HG03571 (cell line): Measurements from ENCODE around the gene SMAD1.
"Not testable (repeated sequence)": the region's sequence is repeated elsewhere in the genome, so short reads cannot be mapped to it uniquely, and the experiment has no call there.

ENCODE experiments used
- ATAC-seq: cut with Tn5 transposase; IDR thresholded peaks from one replicate; pipeline ENCODE4 v1.9.1; 2021; ENCODE audit not compliant: unreplicated experiment

Gene SMAD1

DNA sequence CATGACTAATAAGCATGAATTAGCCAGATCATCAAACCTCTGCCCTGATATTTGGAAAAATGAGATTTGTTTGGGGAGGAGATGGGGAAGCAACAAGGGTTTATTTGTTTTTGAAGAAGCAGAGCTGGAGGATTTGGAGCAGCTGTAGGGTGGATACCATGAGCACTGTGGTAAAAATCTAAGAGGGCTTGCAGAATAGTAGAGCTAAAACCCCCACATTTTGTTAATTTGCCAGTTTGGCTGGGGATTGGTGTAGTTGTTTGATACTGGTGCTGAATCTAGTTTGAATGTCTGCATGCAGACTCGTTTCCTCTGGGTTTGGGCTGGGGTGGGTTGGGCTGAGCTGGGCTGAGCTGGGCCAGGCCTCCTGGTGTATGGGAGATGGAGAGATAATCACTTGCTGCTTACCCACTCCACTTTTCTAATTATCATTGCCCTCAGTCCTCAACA, 43.7 kb downstream of the SMAD1 start:
- ATAC-seq: no peak

DNA sequence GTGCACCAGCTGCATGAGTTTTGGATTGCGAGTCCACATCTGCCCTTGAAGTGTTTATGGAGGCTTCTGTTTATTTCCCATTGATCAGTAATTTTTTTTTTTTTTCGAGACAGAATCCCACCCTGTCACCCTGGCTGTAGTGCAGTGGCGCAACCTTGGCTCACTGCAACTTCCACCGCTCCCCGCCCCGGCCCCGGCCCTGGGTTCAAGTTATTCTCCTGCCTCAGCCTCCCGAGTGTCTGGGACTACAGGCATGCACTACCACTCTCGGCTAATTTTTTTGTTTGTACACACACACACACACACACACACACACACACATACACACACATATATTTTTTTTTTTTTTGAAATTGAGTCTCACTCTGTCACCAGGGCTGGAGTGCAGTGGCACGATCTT, 46.1 kb downstream of the SMAD1 start:
- ATAC-seq: no peak

DNA sequence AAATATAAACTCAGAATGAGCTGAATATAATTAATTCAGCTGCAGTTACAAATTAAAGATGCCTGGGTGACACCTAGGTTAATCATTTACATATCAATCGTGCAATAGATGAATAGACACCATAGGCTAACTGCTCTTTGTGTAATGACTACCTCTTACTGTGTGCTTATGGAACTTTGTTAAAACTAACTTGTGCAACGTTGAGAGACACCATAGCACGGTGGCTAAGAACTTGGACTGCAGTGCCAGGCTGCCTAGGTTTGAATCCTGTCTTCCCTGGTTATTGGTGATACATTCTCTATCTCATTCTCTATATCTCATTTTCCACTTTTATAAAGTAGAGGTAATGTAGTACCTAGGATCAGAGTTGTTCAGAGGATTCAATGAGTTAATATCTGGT, 46.9 kb downstream of the SMAD1 start:
- ATAC-seq: no peak

DNA sequence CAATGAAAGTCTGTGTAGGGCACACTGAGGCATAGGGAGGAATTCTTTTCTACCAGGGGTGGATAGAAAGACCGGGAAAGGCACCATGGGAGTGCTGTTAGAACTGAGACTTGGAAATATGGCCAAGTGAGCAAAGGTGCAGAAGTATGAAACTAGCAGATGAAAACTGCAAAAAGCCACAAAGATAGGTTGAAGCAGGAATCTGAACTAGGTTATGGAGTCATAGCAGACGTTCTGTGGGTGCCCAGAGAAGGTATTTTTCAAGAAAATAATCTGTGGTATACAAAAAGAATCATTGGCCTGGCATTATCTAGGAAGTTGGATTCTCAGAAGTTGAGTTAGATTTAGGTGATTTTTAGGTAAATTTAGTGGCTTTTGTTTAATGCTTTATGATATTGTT, 48.5 kb downstream of the SMAD1 start:
- ATAC-seq: no peak

DNA sequence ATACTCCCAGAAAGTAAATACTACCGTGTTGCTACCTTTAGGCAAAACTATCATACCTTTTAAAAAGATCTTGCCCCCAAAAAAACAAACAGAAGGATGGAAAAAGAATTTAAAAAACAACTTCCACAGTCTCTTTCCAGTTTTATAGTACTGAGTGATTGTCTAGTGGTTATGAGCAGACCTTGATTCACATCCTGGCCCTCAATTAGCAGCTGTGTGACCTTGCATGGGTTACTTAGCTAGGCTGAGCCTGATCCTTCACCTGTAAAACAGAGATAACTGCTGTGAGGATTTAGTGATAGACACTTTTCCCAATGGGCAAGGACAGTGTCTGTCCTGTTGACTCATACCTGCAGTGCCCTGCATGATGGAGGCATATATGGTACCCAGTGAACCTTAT, 49.0 kb downstream of the SMAD1 start:
- no peak for ATAC-seq

DNA sequence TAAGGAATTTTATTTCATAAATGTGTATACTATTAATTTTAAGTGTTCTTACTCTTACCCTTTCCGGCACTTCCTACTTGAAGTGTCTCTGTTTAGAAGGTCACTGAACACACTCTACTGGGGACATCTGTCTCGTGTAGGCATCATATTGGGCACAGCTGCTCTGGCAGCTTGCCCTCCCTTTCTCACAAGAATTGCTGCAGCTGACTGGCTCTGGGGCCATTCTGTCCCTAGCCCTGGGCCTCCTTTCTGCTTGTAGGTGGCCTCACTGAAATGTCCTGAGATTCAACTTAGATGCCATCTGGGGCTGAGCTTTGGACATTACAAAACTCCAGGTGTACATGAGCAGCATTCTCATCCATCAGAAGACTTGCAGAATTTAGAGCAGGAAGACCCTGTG, 49.6 kb downstream of the SMAD1 start:
- ATAC-seq: no peak

DNA sequence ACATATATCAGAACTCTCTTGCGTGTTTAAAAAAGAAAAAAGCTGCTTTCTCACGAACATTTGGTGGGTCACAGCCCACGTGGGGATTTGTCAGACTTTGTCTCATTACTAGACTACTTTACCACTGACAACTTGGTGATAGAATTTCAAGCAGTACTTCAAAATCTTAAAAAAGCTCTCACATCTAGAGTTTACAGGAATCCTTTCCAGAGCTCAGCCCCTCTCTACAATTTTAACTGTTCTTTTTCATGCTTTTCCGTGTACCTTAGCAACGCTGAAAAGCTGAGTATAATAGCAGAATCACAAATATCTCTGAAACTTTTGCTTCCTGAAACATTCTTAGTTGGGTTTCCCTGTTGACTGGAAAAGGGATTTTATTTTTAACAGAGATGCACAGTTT, 50.2 kb downstream of the SMAD1 start:
- no peak for ATAC-seq

DNA sequence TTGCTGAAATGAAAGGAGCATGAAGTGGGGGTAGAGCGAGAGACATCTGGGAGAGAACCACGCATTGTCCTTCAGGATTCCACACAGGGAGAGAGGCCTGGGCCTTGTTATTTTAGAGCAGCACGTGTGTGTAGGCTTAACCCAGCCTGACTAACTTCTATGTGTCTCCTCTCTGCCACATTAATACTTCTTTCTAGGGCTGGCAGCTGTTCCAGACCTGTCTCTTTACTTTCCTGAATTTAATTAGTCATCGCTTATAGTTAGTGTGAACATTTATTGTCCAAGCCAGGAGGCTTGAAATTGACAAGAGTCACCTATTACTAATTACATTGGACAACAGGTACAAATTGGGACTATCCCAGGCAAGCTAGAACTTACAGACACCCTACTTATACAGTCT, 51.3 kb downstream of the SMAD1 start:
- no peak for ATAC-seq

DNA sequence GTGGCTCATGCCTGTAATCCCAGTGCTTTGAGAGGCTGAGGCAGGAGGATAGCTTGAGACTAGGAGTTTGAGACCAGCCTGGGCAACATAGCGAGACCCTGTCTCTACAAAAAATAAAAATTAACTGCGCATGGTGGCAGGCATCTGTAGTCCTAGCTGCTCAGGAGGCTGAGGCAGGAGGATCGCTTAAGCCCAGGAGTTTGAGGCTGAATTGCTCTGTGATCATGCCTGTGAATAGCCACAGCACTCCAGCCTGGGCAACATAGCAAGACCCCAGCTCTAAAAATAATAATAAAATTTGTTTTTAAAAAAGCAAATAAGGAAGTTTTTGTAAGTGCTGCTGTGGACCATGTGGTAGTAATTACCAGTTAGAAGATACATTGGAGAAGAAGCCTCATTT, 51.8 kb downstream of the SMAD1 start:
- not testable (repeated sequence) for ATAC-seq

DNA sequence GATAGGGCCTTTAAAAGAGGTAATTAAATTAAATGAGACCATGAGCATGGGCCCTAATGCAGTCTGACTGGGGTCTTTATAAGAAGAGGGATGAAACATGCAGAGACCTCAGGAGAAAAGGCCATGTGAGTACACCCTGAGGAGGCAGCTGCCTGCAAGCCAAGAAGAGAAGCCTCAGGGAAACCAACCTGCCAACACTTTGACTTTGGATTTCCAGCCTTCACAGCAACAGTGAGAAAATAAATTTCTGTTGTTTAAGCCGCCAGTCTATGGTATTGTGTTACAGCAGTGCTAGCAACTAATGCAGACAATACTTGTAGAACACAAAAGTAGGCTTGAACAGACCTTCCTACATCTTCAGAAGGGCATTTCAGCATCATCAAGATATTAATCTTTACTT, 52.3 kb downstream of the SMAD1 start:
- ATAC-seq: no peak

DNA sequence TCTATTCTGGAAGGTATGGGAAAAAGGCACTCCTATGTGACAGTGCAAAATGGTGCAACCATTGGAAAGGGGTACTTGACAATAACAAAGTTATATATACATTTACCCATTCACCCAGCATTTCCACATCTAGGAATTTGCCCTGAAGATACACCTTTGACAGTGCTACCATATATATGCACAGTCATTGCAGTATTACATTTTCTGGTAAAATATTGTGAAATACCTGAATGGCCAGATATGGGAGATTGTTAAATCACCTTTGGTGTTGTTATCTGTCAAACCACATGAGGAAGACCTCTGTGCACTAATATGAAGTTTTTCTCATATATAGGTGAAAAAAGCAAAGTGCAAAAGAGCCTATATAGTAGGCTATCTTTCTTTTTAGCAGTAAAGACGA, 53.5 kb downstream of the SMAD1 start:
- ATAC-seq: no peak

DNA sequence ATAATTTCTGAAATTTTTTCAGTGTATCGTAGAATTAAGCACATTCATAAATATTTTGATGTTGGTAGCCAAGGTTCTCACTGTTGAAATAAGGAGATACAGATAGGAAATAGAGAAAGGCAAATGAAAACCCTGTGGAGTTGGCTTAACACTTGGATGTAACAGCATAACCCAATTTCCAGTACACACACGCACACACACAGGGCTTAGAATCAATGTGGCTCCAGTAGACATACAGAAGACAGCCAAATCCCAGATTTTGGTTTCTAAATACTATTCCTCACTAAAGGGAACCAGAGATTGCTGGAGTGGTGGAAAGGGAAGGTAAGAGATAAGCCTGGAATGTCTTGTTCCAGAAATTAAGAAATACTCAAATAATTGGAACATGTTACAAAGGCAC, 54.4 kb downstream of the SMAD1 start:
- ATAC-seq: no peak

DNA sequence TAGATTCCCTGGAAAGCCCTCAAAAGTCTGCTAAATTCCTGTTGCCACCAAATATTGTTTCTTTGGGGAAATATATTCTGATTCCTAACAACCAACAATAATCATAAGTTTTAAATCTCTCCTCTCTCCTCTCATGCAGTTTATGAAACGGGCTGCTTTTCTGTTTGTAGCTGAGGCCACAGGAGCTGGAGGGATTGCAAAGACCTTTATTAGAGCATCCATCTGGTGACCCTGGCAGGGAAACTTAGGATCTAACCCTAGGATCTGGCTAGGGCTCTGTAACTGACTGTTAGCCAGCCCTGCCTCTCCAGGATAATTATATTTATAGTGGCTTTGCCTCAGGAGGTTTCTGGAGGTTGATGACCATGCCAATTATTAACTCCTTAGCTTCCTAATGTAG, 56.9 kb downstream of the SMAD1 start:
- ATAC-seq: no peak

DNA sequence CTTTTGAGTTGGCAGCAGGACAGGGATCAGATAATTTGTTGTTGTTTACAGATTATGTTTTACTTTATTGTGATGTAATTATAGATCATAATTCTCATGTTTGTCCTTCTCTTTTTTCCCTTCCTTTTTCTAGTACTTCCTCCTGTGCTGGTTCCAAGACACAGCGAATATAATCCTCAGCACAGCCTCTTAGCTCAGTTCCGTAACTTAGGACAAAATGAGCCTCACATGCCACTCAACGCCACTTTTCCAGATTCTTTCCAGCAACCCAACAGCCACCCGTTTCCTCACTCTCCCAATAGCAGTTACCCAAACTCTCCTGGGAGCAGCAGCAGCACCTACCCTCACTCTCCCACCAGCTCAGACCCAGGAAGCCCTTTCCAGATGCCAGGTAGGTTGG, 58.0 kb downstream of the SMAD1 start:
- ATAC-seq: no peak

DNA sequence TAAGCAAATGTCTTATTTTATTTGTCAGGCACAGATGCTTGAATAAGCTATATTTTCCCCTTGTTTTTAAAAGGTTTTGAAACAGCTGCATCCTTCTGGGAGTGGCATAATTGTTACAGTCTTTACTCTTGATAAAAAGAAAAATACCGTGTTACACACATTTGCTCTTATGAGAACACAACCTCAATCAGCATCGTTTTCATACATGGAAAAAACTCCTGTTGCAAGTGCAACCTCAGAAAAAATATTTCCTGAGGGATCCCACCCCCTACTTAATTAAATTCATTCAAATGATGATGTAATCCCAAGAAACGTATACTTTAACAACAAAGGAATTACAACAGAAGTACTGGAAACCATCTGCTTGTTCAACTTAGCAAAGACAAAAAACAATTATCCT, 58.6 kb downstream of the SMAD1 start:
- ATAC-seq: no peak

DNA sequence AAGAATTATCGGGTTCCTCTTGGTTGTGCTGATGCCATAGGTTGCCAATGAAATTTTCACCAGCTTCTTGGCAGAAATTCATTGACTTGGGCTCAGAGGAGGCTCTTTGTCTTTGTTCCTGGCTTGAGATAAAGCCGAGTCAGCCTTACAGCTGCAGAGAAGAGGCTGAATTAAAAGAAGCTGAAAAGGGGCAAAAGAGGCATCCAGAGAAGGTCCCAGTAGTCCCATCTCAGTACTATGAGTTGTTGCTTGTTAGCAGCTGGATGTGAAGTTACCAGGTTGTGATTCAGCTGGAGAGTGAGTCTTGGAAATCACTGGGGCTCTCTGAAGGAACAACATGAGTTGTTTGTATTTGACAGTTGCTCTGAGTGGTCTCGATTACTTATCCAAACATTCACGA, 59.7 kb downstream of the SMAD1 start:
- ATAC-seq: no peak

DNA sequence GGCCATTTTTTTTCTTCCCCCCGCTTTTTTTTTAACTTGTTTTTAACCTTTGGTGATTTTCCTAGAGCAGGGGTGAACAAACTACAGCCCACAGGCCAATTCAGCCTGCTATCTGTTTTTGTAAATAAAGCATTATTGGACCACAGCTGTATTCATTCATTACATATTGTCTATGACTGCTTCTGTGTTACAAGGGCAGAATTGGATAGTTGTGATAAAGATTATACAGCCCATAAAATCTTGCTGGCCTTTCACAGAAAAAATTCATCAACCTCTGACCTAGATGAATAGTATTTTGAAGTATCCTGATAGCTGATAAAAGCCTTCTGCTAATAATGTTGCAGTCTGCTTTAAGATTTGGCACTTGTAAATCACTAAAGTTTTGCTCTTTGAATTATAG, 63.4 kb downstream of the SMAD1 start:
- ATAC-seq: no peak

DNA sequence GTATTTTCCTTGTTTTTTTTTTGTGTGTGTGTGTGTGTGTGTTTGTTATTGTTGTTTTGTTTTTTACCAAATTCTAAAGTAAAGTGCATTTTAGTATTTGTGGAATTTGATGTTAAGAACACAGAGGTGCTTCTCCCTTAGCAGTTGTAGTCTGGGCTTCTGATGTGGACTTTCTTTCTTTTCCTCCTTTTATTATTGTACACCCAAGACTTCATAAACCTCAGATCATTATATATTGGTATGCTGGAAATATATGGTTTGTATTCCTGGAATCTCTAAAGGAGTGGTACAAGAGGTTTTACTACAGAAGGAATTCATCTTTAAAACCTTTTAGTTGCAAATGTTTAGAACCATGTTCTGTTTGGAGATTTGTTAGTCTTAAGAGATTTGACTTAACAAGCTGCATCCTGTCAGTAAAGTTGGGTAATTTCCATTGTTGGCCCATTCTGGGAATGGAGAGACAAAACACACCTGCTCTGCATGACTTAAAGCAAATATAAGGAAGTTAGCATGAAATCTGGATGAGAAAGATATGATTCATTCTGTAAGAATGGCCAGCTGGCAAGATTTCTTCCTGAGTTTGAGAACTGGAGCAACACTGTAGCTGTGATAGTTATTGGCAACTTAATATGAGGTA, 64.0 kb downstream of the SMAD1 start:
- ATAC-seq: no peak

DNA sequence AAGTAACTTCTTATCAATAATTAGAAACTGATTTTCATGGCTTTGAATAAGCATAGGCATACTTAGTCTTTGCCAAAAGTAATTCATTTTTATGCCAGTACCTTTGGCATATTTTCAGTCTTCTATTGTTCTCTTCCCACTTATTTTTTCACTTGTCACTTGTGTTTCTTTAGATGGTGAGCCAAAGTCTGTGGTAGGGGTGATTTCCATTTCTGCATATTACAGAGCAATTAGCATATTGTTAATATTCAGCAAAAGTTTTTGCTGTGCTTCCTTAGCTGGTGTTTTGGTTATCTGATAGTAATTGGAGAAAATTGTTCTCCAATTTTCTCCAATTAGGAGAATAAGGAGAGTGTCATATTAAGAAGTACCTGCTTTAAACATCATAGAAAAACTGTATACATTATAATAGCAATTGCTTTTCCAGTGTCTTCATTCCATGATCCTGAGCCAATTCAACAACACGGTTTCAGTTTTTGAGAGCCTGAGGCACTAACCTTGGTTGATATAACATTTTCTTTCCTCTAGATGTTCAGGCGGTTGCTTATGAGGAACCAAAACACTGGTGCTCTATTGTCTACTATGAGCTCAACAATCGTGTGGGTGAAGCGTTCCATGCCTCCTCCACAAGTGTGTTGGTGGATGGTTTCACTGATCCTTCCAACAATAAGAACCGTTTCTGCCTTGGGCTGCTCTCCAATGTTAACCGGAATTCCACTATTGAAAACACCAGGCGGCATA, 64.7 kb downstream of the SMAD1 start:
- ATAC-seq: no peak

DNA sequence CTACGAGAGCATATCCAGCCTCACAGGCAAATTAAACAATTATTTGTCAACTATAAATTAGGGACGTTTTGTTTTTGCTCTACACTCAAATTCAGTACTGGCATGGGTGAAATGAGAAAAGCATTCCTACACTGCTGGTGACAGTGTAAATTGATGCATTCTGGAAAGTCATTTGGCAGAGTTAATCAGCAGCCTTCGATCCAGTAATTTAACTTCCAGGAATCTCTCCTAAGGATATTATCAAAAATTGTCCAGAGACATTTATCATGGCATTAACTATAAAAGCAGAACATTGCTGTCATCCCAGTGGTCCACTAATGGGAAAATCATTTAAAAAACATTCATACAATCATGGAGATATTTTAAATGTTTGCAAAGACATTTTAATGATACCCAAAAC, 70.0 kb downstream of the SMAD1 start:
- no peak for ATAC-seq

DNA sequence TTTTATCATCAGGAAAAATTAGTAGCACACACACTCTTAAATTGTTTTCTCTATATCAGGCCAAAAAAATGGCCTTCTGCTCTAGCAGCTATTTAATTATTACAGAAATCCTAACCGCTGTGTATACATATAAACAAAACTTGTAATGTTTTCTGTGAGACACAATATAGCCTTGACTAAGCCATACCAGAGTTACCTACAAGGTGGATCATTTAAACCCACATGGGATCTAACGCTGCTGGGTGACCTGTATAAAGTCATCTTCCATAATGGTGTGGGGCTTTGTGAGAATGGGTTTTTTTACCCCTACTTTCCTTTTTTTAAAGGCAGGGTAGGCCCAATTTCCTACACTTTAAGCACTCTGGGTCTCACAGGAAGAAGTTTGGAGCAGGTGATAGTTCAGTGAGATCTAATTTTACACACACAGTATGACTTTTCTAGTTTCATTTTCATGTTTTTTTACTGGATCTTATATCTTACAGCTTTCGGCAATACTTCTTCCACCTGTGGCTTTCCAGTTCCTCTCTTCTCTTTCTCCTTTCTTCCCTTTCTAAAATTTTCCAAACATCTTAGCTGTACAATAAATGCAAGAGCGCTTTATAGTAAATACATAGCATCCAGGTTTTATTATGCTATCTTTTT, 70.6 kb downstream of the SMAD1 start:
- ATAC-seq: no peak

DNA sequence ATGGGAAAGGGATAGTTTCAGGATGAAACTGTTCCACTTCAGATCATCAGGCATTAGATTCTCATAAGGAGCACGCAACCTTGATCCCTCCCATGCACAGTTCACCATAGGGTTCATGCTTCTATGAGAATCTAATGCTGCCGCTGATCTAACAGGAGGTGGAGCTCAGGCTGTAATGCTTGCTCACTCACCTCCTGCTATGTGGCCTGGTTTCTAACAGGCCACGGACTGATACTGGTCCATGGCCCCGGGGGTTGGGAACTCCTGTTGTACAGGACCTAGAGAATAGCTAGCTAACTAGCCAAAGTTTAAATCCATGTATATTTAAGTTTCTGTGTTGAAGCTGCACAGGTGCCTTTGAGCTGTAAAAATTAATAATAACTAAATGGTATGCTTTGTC, 71.7 kb downstream of the SMAD1 start:
- no peak for ATAC-seq
